Sciatic nerve (tissue), 2 donors: Measurements from ENCODE around the gene GLO1. TPM values are rescaled to one million over a fixed set of nuclear protein-coding genes. Genes with fewer than 3 reads are reported as not detected.

Experiments
- ATAC-seq: fragments of 200-7000 bp; cut with Tn5 transposase; one replicate; pipeline ENCODE4 v1.9.1; 2020; ENCODE audit warnings: mild to moderate bottlenecking, moderate library complexity
- DNase-seq: peaks from one replicate; pipeline ENCODE4 v3.0.0-alpha.2; 2020; ENCODE audit warnings: low spot score
- intact Hi-C: fragments of 100-400 bp; cut with DNase I; formaldehyde crosslinking; loops from one replicate; pipeline ENCODE4 v1.14.2; 2022
- total RNA-seq: library from RNA; stranded (reverse); fragmentation: NEBNext Ultra II Directional; extraction: Animal tissue kit (Norgen Biotek cat#: 25700); gene quantifications from one replicate; pipeline ENCODE4 v1.2.1, GENCODE V29; 2021
- donor health status: DM: no; HTN: no; CAD: no.
- donor health status: DM: no; HTN: no; CAD: no.

Gene GLO1
- total RNA-seq, result 60.3 TPM

- ATAC-seq (peak; percentile 100), DNase-seq (peak; percentile 98)
- intact Hi-C loops, result no loop called here
These were observed at the start of gene GLO1 for GRCh38 chr6:38702558-38703397. GLO1 (minus strand) TSS chr6:38703145; CDS start chr6:38703054, 91 bp downstream.

DNA sequence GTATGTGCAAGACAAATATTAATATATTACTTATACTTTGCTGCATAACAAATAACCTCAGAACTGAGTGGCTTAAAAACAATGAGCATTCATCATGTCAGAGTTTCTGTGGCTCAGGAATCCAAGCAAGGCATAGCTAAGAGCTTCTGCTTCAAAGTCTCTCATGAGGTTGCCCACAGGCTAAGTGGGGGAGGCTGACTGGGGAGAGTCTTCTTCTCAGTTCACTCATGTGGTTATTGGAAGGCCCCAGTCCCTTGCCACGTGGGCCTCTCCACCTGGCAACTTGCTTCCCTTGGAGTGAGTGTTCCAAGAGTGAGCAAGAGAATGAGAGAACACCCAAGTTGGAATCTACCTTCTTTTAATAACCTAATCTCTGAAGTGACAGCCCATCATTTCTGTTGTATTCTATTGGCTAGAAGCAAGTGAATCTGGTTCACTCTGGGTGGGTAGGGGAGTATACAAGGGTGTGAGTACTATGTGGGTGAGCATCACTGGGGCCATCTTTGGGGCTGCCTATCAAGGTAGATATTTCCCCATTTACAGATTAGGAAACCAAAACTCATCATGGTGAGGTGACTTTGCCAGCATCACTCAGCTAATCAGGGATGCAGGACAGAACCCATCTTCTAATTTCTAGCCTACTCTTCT is 48.1 kb upstream of the GLO1 start:
- ATAC-seq, result no peak
- no peak for DNase-seq
- intact Hi-C loops, result no loop called here

GRCh38 chr6:38749473-38749872 is 46.5 kb upstream of the GLO1 start:
- DNase-seq (no peak), ATAC-seq (no peak)
- intact Hi-C loops, result no loop called here

DNA sequence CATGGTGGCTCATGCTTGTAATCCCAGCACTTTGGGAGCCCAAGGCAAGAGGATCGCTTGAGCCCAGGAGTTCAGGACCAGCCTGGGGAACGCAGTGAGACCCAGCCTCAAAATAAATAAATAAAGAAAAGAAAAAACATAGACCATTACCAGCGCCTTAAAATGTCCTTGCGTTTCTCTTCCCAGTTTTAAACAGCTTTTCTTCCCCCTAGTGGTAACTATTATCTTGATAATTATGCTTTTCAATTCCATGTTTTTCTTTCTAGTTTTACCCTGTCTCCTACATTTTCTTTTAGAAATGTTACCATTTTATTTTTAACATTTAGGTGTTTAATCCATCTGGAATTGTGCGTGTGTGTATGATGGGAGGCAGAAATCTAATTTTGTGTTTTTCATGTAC is 36.6 kb upstream of the GLO1 start:
- DNase-seq (no peak), ATAC-seq (no peak)
- intact Hi-C loops, result no loop called here

DNA sequence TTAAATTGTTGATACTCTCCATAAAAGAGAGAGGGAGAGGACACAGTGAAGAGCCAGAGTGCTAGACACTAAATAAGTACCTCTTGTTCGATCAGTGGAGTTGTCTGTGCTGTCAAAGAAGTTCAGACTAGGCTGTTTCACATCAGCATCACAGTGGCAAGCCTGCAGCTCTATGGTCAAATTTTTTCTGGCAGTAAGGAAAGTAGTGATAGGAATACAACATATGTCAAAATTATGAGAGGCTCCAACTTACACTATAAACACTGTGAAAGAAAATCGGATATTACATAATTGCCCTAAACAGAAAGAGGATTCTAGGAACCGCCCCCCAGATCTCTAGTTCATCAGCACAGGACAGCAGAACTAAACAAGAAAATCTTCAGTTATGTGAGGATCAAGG is 35.3 kb upstream of the GLO1 start:
- DNase-seq, result no peak

GRCh38 chr6:38736951-38737350 is 34.0 kb upstream of the GLO1 start:
- no peak for ATAC-seq
- intact Hi-C loops, result no loop called here

More for the DNA sequence above, 35.3 kb upstream of the GLO1 start:
- intact Hi-C loops, result no loop called here
- no peak for ATAC-seq

GRCh38 chr6:38730140-38730862 is 27.4 kb upstream of the GLO1 start:
- ATAC-seq, result no peak
- DNase-seq, result no peak
- intact Hi-C loops, result no loop called here

More at GRCh38 chr6:38736951-38737350, 34.0 kb upstream of the GLO1 start:
- no peak for DNase-seq

DNA sequence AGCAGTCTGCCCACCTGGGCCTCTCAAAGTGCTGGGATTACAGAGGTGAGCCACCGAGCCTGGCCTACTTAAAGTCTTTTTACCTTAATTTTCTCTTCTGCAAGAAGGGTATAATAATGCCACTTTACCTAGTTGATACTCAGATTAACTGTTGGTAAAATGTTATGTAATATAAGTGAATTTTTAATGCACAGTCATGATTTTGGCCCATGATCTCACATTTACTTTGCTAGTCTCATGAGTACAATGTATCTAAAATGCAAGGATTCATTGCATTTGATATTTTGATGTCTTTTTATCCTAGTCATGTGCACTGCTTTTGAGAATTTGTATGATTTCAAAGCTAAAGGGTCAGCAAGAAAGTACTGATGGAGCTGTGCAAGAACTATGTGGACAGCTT is 25.3 kb upstream of the GLO1 start:
- intact Hi-C loops, result no loop called here
- no peak for ATAC-seq
- no peak for DNase-seq

DNA sequence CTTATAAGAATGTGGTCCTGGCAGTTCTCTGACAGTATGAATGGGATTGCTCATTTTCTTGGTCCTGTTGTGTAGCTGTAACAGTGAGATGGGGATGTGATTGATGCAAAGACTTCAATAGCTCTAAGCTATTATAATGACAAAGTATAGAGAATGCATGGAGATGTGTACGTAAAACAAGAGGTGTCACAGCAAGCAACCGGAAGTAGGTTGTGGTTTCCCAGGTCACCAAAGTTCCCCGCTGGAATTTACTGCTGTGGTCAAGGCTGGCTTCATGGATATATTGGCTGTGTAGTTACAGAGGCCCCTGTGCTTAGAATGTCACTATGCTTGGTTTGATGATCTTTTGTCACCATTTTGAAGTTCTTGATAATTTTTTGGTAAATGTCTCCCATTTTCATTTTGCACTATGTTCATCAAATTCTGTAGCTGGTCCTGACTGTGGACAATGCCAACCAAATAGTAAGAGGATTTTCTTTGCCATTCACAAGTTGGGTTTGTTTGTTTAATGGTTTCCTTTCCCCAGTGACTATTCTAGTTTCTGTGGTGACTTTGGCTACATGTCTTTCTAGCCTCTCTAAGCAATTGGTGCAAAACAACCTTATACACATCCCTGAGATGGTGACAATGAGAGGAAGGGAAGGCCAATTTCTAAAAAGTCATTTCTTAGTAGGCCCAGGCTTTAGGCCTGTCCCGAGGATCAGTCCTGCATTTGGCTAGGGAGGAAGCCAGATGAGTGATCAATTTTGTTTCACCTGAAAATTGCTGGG is 22.7 kb upstream of the GLO1 start:
- no peak for DNase-seq
- ATAC-seq, result no peak
- intact Hi-C loops, result no loop called here

- ATAC-seq (no peak), DNase-seq (no peak)
- intact Hi-C loops, result no loop called here
These were observed 21.4 kb upstream of the GLO1 start for GRCh38 chr6:38724343-38724742.

- DNase-seq, result no peak
- intact Hi-C loops, result no loop called here
- no peak for ATAC-seq
These were observed 20.8 kb upstream of the GLO1 start for GRCh38 chr6:38723783-38724182.

DNA sequence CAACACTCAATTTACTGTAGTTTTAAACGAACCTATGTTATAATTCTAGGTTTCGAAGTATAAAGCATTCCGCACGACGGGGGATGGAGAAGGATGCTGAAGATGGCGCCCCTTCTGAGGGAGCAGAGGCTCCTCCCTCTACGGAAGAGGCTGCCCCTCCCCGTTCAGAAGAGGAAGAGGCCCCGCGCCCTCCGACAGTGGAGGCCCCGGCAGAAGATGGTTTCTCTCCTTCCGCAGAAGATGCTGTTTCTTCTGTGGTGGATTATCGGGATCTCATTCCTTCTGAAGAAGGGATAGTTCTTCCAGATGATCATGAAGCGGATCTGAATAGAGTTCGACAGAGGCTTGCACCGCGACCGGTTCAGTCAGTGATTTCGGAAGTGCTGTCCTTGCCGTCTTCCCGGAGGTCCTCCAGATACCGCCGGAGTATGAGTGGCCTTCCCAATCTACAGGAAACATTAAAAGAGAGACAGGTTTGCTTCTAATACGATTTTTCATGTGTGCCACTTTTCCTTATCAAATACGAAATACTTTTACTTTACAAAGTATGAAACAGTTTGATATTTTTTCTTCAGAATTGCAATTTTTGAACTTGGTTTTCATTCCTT is 19.9 kb upstream of the GLO1 start:
- ATAC-seq, result no peak
- DNase-seq, result no peak
- intact Hi-C loops, result no loop called here

DNA sequence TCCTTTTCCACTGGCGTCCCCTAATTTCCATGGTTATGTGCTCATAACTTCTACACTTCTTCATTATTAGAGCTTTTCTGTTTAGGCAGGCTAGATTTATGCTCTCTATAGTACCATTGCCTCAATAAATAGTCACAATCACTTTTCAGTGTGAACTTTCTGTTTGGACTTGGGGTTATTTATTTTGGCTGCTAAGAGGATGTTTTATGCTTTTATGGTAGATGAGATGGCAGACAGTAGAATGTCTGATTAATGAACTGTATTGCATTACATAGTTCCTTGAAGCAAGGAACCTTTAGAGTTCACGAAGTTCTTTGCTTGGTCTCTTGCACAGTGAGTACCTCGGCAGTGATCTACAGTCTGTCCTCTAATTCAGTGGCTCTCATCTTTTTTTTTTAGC is 19.1 kb upstream of the GLO1 start:
- intact Hi-C loops, result no loop called here
- DNase-seq, result no peak
- no peak for ATAC-seq

- ATAC-seq (no peak), DNase-seq (no peak)
- intact Hi-C loops, result no loop called here
These were observed 17.4 kb upstream of the GLO1 start for GRCh38 chr6:38720295-38720694.

DNA sequence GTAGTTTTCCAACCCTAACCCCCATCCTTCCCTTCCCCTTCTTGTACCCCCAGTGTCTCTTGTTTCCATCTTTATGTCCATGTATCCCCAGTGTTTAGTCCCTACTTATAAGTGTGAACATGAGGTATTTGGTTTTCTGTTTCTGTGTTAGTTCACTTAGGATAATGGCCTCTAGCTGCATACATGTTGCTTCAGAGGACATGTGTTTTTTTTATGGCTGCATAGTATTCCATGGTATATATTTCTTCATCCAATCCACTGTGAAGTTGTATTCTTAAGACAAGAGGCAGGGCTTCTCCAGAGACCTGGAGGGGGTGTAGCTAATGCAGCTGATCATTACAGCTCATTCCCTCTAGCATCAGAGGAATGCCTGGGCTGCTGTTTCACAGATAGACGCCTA is 16.4 kb upstream of the GLO1 start:
- intact Hi-C loops, result no loop called here
- ATAC-seq (no peak), DNase-seq (no peak)

- ATAC-seq (no peak), DNase-seq (no peak)
- intact Hi-C loops, result no loop called here
These were observed 13.9 kb upstream of the GLO1 start for GRCh38 chr6:38716825-38717224.

GRCh38 chr6:38715016-38715689 is 12.2 kb upstream of the GLO1 start, which contains the start of gene DNAH8:
DNAH8 (plus strand) TSS chr6:38715311; CDS start chr6:38722810, 7,499 bp downstream.
- ATAC-seq, result no peak
- no peak for DNase-seq
- intact Hi-C loops, result no loop called here
